ENCODE measurements around the gene MAD2L1BP. TPM values are rescaled to one million over a fixed set of nuclear protein-coding genes. Genes with fewer than 3 reads are reported as not detected.

MAD2L1BP gene
- polyA plus RNA-seq, 1 donor (not counting 4 experiments of a cell fraction or from before 2014, with no cell fraction given), result 34.2 TPM

GRCh38 chr6:43609402-43609801 is 26.2 kb upstream of the MAD2L1BP start:
- no peak for TF ChIP-seq EZH2 (IDR thresholded peaks at IDR 0.05; ENCODE audit: low read length)
- no peak for TF ChIP-seq CTCF (optimal IDR thresholded peaks at IDR 0.05 in 1 of 3, IDR thresholded peaks at IDR 0.05 in 1 of 3, conservative IDR thresholded peaks at IDR 0.05 in 1 of 3; ENCODE audit: extremely low read depth in 1 of 3, insufficient read depth in 2 of 3, low read length in 3 of 3)
- no peaks in the 10 kb centered on the region for H3K9me3 ChIP-seq (ENCODE audit: control insufficient read depth, low read depth, low read length)
- H3K36me3 ChIP-seq (ENCODE audit: control insufficient read depth in 2 of 2, extremely low read depth in 1 of 2, insufficient read depth in 2 of 2, low read length in 2 of 2), result peaks cover 28 to 33% of the 10 kb centered on the region in 2 experiments
- dilution Hi-C loops (cut with MboI; ENCODE audit: extremely low pct_ligation_motif_present, low sequenced_read_pairs), result no loop called here
- H3K4me2 ChIP-seq (ENCODE audit: control insufficient read depth, extremely low read depth, insufficient read depth, low read depth, low read length), result no peak overlapping the region
- no peak for DNase-seq (ENCODE audit: low read depth, low spot score)
- H3K27ac ChIP-seq (ENCODE audit: control insufficient read depth, insufficient read depth, low read length), result no peak overlapping the region
- no peaks in the 10 kb centered on the region for H3K79me2 ChIP-seq (ENCODE audit: control insufficient read depth, insufficient read depth, low read length)
- H4K20me1 ChIP-seq (ENCODE audit: control insufficient read depth, extremely low read depth, insufficient read depth, low read length), result no peaks in the 10 kb centered on the region
- H3K9me1 ChIP-seq (ENCODE audit: control insufficient read depth, extremely low read depth, insufficient read depth, low read length), result no peaks in the 10 kb centered on the region
- no peak overlapping the region for H3K4me3 ChIP-seq (ENCODE audit: control insufficient read depth in 2 of 3, extremely low read depth in 1 of 3, insufficient read depth in 2 of 3, low read depth in 1 of 3, low read length in 3 of 3)
- H3K9ac ChIP-seq (ENCODE audit: control insufficient read depth, extremely low read depth, insufficient read depth, low read length), result no peak overlapping the region
- H2AFZ ChIP-seq (ENCODE audit: control insufficient read depth, low read length), result no peak overlapping the region
- no peaks in the 10 kb centered on the region for H3K27me3 ChIP-seq (ENCODE audit: control insufficient read depth, extremely low read depth, insufficient read depth, low read length)
- H3K4me1 ChIP-seq (ENCODE audit: control insufficient read depth, extremely low read depth, insufficient read depth, low read length), result peaks cover 2% of the 10 kb centered on the region
- FAIRE-seq, result no peak

- Histone ChIP-seq H3K36me3 (ENCODE audit: control insufficient read depth in 2 of 2, extremely low read depth in 1 of 2, insufficient read depth in 2 of 2, low read length in 2 of 2) (peaks cover 18 to 26% of the 10 kb centered on the region in 2 experiments), H2AFZ (ENCODE audit: control insufficient read depth, low read length) (no peak overlapping the region), H3K79me2 (ENCODE audit: control insufficient read depth, insufficient read depth, low read length) (no peaks in the 10 kb centered on the region), H3K9ac (ENCODE audit: control insufficient read depth, extremely low read depth, insufficient read depth, low read length) (no peak overlapping the region), H3K4me3 (ENCODE audit: control insufficient read depth in 2 of 3, extremely low read depth in 1 of 3, insufficient read depth in 2 of 3, low read depth in 1 of 3, low read length in 3 of 3) (no peak overlapping the region), H4K20me1 (ENCODE audit: control insufficient read depth, extremely low read depth, insufficient read depth, low read length) (no peaks in the 10 kb centered on the region), H3K27me3 (ENCODE audit: control insufficient read depth, extremely low read depth, insufficient read depth, low read length) (no peaks in the 10 kb centered on the region), H3K27ac (ENCODE audit: control insufficient read depth, insufficient read depth, low read length) (no peak overlapping the region), H3K4me1 (ENCODE audit: control insufficient read depth, extremely low read depth, insufficient read depth, low read length) (no peaks in the 10 kb centered on the region), H3K9me3 (ENCODE audit: control insufficient read depth, low read depth, low read length) (no peaks in the 10 kb centered on the region), H3K9me1 (ENCODE audit: control insufficient read depth, extremely low read depth, insufficient read depth, low read length) (no peaks in the 10 kb centered on the region), H3K4me2 (ENCODE audit: control insufficient read depth, extremely low read depth, insufficient read depth, low read depth, low read length) (no peak overlapping the region)
- TF ChIP-seq EZH2 (IDR thresholded peaks at IDR 0.05; ENCODE audit: low read length) (no peak), CTCF (optimal IDR thresholded peaks at IDR 0.05 in 1 of 3, IDR thresholded peaks at IDR 0.05 in 1 of 3, conservative IDR thresholded peaks at IDR 0.05 in 1 of 3; ENCODE audit: extremely low read depth in 1 of 3, insufficient read depth in 2 of 3, low read length in 3 of 3) (no peak)
- FAIRE-seq (no peak), DNase-seq (ENCODE audit: low read depth, low spot score) (no peak)
- dilution Hi-C loops (cut with MboI; ENCODE audit: extremely low pct_ligation_motif_present, low sequenced_read_pairs), result no loop called here
Measured at GRCh38 chr6:43610431-43610830, 25.2 kb upstream of the MAD2L1BP start.

All from keratinocyte (primary cell).